ENCODE results near the gene ISG15.
"Not testable (repeated sequence)": the region's sequence is repeated elsewhere in the genome, so short reads cannot be mapped to it uniquely, and the experiment has no call there.

ISG15 gene

GRCh38 chr1:975896-976683 is 37.2 kb upstream of the ISG15 start:
- peak; percentile 42 for DNase-seq

- not testable (repeated sequence) for DNase-seq
Measured at GRCh38 chr1:976791-977190, 36.5 kb upstream of the ISG15 start.

- DNase-seq = no peak
Measured at GRCh38 chr1:978069-978834, 35.0 kb upstream of the ISG15 start.

- no peak for DNase-seq
Measured at GRCh38 chr1:978835-979743, 34.2 kb upstream of the ISG15 start.

- DNase-seq = no peak
Measured at GRCh38 chr1:979744-980072, 33.6 kb upstream of the ISG15 start.

- no peak for DNase-seq
Measured at GRCh38 chr1:980137-980571, 33.1 kb upstream of the ISG15 start.

GRCh38 chr1:980602-981395 is 32.5 kb upstream of the ISG15 start:
- no peak for DNase-seq

- no peak for DNase-seq
Measured at GRCh38 chr1:981491-981954, 31.8 kb upstream of the ISG15 start.

- no peak for DNase-seq
Measured at GRCh38 chr1:981955-982558, 31.2 kb upstream of the ISG15 start, which contains the start of gene PERM1. Gene PERM1, minus strand, starts transcription at chr1:982093. Its CDS starts 1,064 bp downstream, at chr1:981029.

- DNase-seq = no peak
Measured at GRCh38 chr1:982765-983436, 30.4 kb upstream of the ISG15 start.

GRCh38 chr1:983798-984475 is 29.4 kb upstream of the ISG15 start:
- no peak for DNase-seq

- DNase-seq = no peak
Measured at GRCh38 chr1:984476-984814, 28.9 kb upstream of the ISG15 start.

GRCh38 chr1:985126-985525 is 28.2 kb upstream of the ISG15 start:
- no peak for DNase-seq

GRCh38 chr1:988061-988460 is 25.2 kb upstream of the ISG15 start:
- not testable (repeated sequence) for DNase-seq

- DNase-seq = not testable (repeated sequence)
Measured at GRCh38 chr1:991275-991674, 22.0 kb upstream of the ISG15 start.

- no peak for DNase-seq
Measured at GRCh38 chr1:991895-992294, 21.4 kb upstream of the ISG15 start.

- DNase-seq = no peak
Measured at GRCh38 chr1:992362-992761, 20.9 kb upstream of the ISG15 start.

GRCh38 chr1:993379-993995 is 19.8 kb upstream of the ISG15 start:
- DNase-seq = no peak

GRCh38 chr1:994546-994945 is 18.8 kb upstream of the ISG15 start:
- DNase-seq = not testable (repeated sequence)

Data from GOT3 (cell line).